Keratinocyte (primary cell): ENCODE results near the gene RNMT.

Experiments
- CTCF ChIP-seq, 3 experiments: IDR thresholded peaks in 1 of 3; conservative IDR thresholded peaks in 1 of 3; optimal IDR thresholded peaks in 1 of 3; 2 replicates in 2 of 3; 3 replicates in 1 of 3; pipeline versions ENCODE3 to v1.5.1; 2011; ENCODE audit warnings: low read length in 3 of 3, mild to moderate bottlenecking in 3 of 3, moderate library complexity in 2 of 3, control low read depth in 1 of 3, inconsistent platforms in 1 of 3; ENCODE audit not compliant: insufficient read depth in 2 of 3; ENCODE audit errors: extremely low read depth in 1 of 3
- EZH2 ChIP-seq: IDR thresholded peaks from one replicate; pipeline ENCODE4 v1.6.1; 2012; ENCODE audit warnings: inconsistent platforms, mild to moderate bottlenecking, low read length, moderate library complexity

GRCh38 chr18:13804305-13804704, 77.8 kb downstream of the RNMT start:
- no peak for TF ChIP-seq EZH2
- no peak for TF ChIP-seq CTCF (optimal IDR thresholded peaks at IDR 0.05 in 1 of 3, IDR thresholded peaks at IDR 0.05 in 1 of 3, conservative IDR thresholded peaks at IDR 0.05 in 1 of 3; ENCODE audit: extremely low read depth in 1 of 3, insufficient read depth in 2 of 3, low read length in 3 of 3)
